IgD-negative memory B cell (primary cell): Measurements from ENCODE around the gene PIP4P1. TPM values are rescaled to one million over a fixed set of nuclear protein-coding genes. Genes with fewer than 3 reads are reported as not detected.

Experiments
- H3K27ac Mint-ChIP-seq, 3 donors: one replicate each; pipeline ENCODE4 v1.8.0; 2020 to 2022; ENCODE audit warnings: mild to moderate bottlenecking in 3 of 3, mixed read lengths in 3 of 3, moderate library complexity in 1 of 3
- H3K27me3 Mint-ChIP-seq: one replicate; pipeline ENCODE4 v1.8.0; 2021; ENCODE audit warnings: mixed read lengths
- H3K36me3 Mint-ChIP-seq: one replicate; pipeline ENCODE4 v1.8.0; 2020; ENCODE audit warnings: mild to moderate bottlenecking, mixed read lengths
- H3K4me1 Mint-ChIP-seq, 3 donors: one replicate each; pipeline ENCODE4 v1.8.0; 2020 to 2022; ENCODE audit warnings: mixed read lengths in 3 of 3, mild to moderate bottlenecking in 1 of 3
- H3K4me3 Mint-ChIP-seq, 4 donors: one replicate each; pipeline ENCODE4 v1.8.0; 2020 to 2022; ENCODE audit warnings: mild to moderate bottlenecking in 4 of 4, mixed read lengths in 4 of 4, moderate library complexity in 3 of 4
- H3K9me3 Mint-ChIP-seq, 3 donors: one replicate each; pipeline ENCODE4 v1.8.0; 2020 to 2021; ENCODE audit warnings: mixed read lengths in 3 of 3, mild to moderate bottlenecking in 1 of 3
- polyA plus RNA-seq: library from polyadenylated mRNA; unstranded; fragments of 300-500 nt; fragmentation: Illumina TruSeq; gene quantifications from one replicate; pipeline ENCODE4 v1.2.3, GENCODE V29; 2021

The PIP4P1 gene
- polyA plus RNA-seq, 1 donor from 2014 or later, result 63.7 TPM

GRCh38 chr14:20415782-20416206 lies 45.4 kb downstream of the PIP4P1 start:
- Mint-ChIP-seq H3K4me3 (peak overlapping the region in 3 of 4 donors; percentile 13 to 31 (median 28)), H3K27me3 (no peaks in the 10 kb centered on the region), H3K27ac (peak overlapping the region; percentile 1 to 82 (median 68)), H3K36me3 (peaks cover 4% of the 10 kb centered on the region), H3K4me1 (peaks cover 19 to 32% (median 25%) of the 10 kb centered on the region in 3 donors), H3K9me3 (no peaks in the 10 kb centered on the region)

- Mint-ChIP-seq H3K27me3 (no peaks in the 10 kb centered on the region), H3K9me3 (no peaks in the 10 kb centered on the region), H3K36me3 (peaks cover 4% of the 10 kb centered on the region), H3K4me1 (peaks cover 26 to 38% (median 27%) of the 10 kb centered on the region in 3 donors), H3K4me3 (peak overlapping the region; percentile 95 to 99 (median 98)), H3K27ac (peak overlapping the region; percentile 69 to 97 (median 96))
These were observed 47.5 kb downstream of the PIP4P1 start for GRCh38 chr14:20413744-20414082.

- Mint-ChIP-seq H3K27me3 (no peaks in the 10 kb centered on the region), H3K9me3 (no peaks in the 10 kb centered on the region), H3K27ac (peak within 1 kb of the TSS; percentile 69 to 97 (median 96)), H3K36me3 (peaks cover 4% of the 10 kb centered on the region), H3K4me1 (peaks cover 26 to 42% (median 27%) of the 10 kb centered on the region in 3 donors), H3K4me3 (peak within 1 kb of the TSS; percentile 95 to 99 (median 98))
These were observed 48.1 kb downstream of the PIP4P1 start, which contains the start of gene TEP1 for GRCh38 chr14:20412876-20413743. Gene TEP1, minus strand, starts transcription at chr14:20413501. Its CDS starts 5,062 bp downstream, at chr14:20408439.

GRCh38 chr14:20412411-20412810 lies 48.8 kb downstream of the PIP4P1 start:
- peaks cover 26 to 45% (median 33%) of the 10 kb centered on the region in 3 donors for H3K4me1 Mint-ChIP-seq
- H3K9me3 Mint-ChIP-seq, result no peaks in the 10 kb centered on the region
- H3K4me3 Mint-ChIP-seq, result peak overlapping the region; percentile 95 to 99 (median 98)
- H3K27me3 Mint-ChIP-seq, result no peaks in the 10 kb centered on the region
- H3K27ac Mint-ChIP-seq, result peak overlapping the region; percentile 69 to 97 (median 96)
- peaks cover 4% of the 10 kb centered on the region for H3K36me3 Mint-ChIP-seq

GRCh38 chr14:20409226-20409625 lies 52.0 kb downstream of the PIP4P1 start:
- peak overlapping the region; percentile 5 to 25 (median 8) for H3K27ac Mint-ChIP-seq
- H3K4me1 Mint-ChIP-seq, result peaks cover 25 to 46% (median 31%) of the 10 kb centered on the region in 3 donors
- no peaks in the 10 kb centered on the region for H3K27me3 Mint-ChIP-seq
- H3K36me3 Mint-ChIP-seq, result peaks cover 4% of the 10 kb centered on the region
- no peaks in the 10 kb centered on the region for H3K9me3 Mint-ChIP-seq
- H3K4me3 Mint-ChIP-seq, result peak overlapping the region in 1 of 4 donors; percentile 30

Other genes starting within 250 kb of the PIP4P1 start
- not detected for gene OR11H6, start 237.7 kb downstream of the PIP4P1 start, polyA plus RNA-seq
- gene OR11H7, start 232.5 kb downstream of the PIP4P1 start, polyA plus RNA-seq, result not detected
- not detected for gene OR11H4, start 222.1 kb downstream of the PIP4P1 start, polyA plus RNA-seq
- gene TTC5, start 155.5 kb downstream of the PIP4P1 start, polyA plus RNA-seq, result 24.1 TPM
- 17.6 TPM for gene CCNB1IP1, start 128.2 kb downstream of the PIP4P1 start, polyA plus RNA-seq
- gene PARP2, start 117.8 kb downstream of the PIP4P1 start, polyA plus RNA-seq, result 10.1 TPM
- 17.8 TPM for gene TEP1, start 47.9 kb downstream of the PIP4P1 start, polyA plus RNA-seq
- gene KLHL33, start 25.3 kb downstream of the PIP4P1 start, polyA plus RNA-seq, result 0.10 TPM
- gene OSGEP, start 6.6 kb downstream of the PIP4P1 start, polyA plus RNA-seq, result 50.8 TPM
- 143 TPM for gene APEX1, start 6.2 kb downstream of the PIP4P1 start, polyA plus RNA-seq
- 37.6 TPM for gene PNP, start 8.0 kb upstream of the PIP4P1 start, polyA plus RNA-seq
- gene RNASE10, start 44.1 kb upstream of the PIP4P1 start, polyA plus RNA-seq, result 0.19 TPM
- not detected for gene RNASE9, start 99.6 kb upstream of the PIP4P1 start, polyA plus RNA-seq
- gene RNASE11, start 126.6 kb upstream of the PIP4P1 start, polyA plus RNA-seq, result not detected
- not detected for gene RNASE12, start 129.9 kb upstream of the PIP4P1 start, polyA plus RNA-seq
- gene OR6S1, start 180.3 kb upstream of the PIP4P1 start, polyA plus RNA-seq, result not detected
- gene RNASE4, start 223.1 kb upstream of the PIP4P1 start, polyA plus RNA-seq, result 9.0 TPM
- gene ANG, start 227.3 kb upstream of the PIP4P1 start, polyA plus RNA-seq, result 9.9 TPM